AG04450 (cell line): Measurements from ENCODE around the gene TMEM255B. TPM values are rescaled to one million over a fixed set of nuclear protein-coding genes. Genes with fewer than 3 reads are reported as not detected.

ENCODE experiments used
- CTCF ChIA-PET: fragments of 300-600, 350-600 bp; formaldehyde crosslinking; extraction: SDS; loops from one replicate; lab custom pipeline; 2022; ENCODE audit warnings: antibody characterized with exemption, inconsistent platforms; lab: Charles Lee
- POLR2A ChIA-PET: fragments of 350-600 bp; formaldehyde crosslinking; extraction: SDS; loops from one replicate; lab custom pipeline; 2021; ENCODE audit warnings: antibody characterized with exemption, inconsistent platforms; lab: Yijun Ruan, JAX
- DNase-seq: peaks from one replicate; pipeline ENCODE4 v3.0.0-alpha.2; 2011; ENCODE audit warnings: low read depth, low spot score
- H3K27ac ChIP-seq: one replicate; pipeline ENCODE4 v1.5.1; 2012; ENCODE audit warnings: low read depth, low read length, control low read depth
- H3K27me3 ChIP-seq: one replicate; pipeline ENCODE4 v1.6.0; 2012; ENCODE audit warnings: low read length; ENCODE audit not compliant: control insufficient read depth, insufficient read depth
- H3K4me3 ChIP-seq: 2 replicates; pipeline ENCODE4 v1.5.1; 2011; ENCODE audit warnings: mild to moderate bottlenecking, low read depth, low read length, control low read depth
- H3K9me3 ChIP-seq: 2 replicates; pipeline ENCODE4 v1.5.1; 2012; ENCODE audit warnings: low read length; ENCODE audit not compliant: control insufficient read depth, insufficient read depth
- CTCF ChIP-seq: IDR thresholded peaks from 2 replicates; pipeline ENCODE4 v1.5.1; 2011; ENCODE audit warnings: low read depth, low read length, control low read depth, inconsistent platforms
- polyA plus RNA-seq: library from polyadenylated mRNA; depleted of rRNA; stranded (reverse); fragments of >200 nt; gene quantifications from 2 replicates; pipeline ENCODE4 v1.2.3, GENCODE V29; 2011

TMEM255B gene
- polyA plus RNA-seq, 1 experiment, result 4.1 TPM

GRCh38 chr13:113839536-113840204 is 80.6 kb downstream of the TMEM255B start:
- Histone ChIP-seq H3K27me3 (no peaks in the 10 kb centered on the region), H3K27ac (peak overlapping the region; percentile 65), H3K4me3 (peak overlapping the region; percentile 31), H3K9me3 (no peaks in the 10 kb centered on the region; the same call in 1 of the 2 replicates)
- TF ChIP-seq CTCF, result no peak
- no peak for DNase-seq
- CTCF ChIA-PET, result interaction anchor here (1.1 kb wide), 1 partner anchor 108 kb away, joined by 4 read pairs; no protein-coding TSS in a partner anchor
- POLR2A ChIA-PET, result interaction anchor here (1.8 to 2.1 kb wide), 2 partner anchors 18 to 89 kb away, joined by 4 to 9 read pairs; no protein-coding TSS in a partner anchor

GRCh38 chr13:113840541-113841352 is 81.7 kb downstream of the TMEM255B start:
- Histone ChIP-seq H3K4me3 (peak overlapping the region; percentile 22; the same call in 1 of the 2 replicates), H3K9me3 (no peaks in the 10 kb centered on the region; the same call in 1 of the 2 replicates), H3K27me3 (no peaks in the 10 kb centered on the region), H3K27ac (peak overlapping the region; percentile 65)
- ChIA-PET POLR2A (interaction anchor here (1.8 to 2.1 kb wide), 2 partner anchors 19 to 88 kb away, joined by 4 to 9 read pairs; no protein-coding TSS in a partner anchor), CTCF (interaction anchor here (1.1 kb wide), 1 partner anchor 107 kb away, joined by 4 read pairs; no protein-coding TSS in a partner anchor)
- TF ChIP-seq CTCF, result no peak
- no peak for DNase-seq

- no peak for DNase-seq
- TF ChIP-seq CTCF, result no peak
- H3K27me3 ChIP-seq, result no peaks in the 10 kb centered on the region
- no peak overlapping the region for H3K4me3 ChIP-seq
- no peaks in the 10 kb centered on the region; the same call in 1 of the 2 replicates for H3K9me3 ChIP-seq
- ChIA-PET CTCF (no interaction called here), POLR2A (no interaction called here)
- peak overlapping the region; percentile 65 for H3K27ac ChIP-seq
Observed at GRCh38 chr13:113841353-113841650, 82.3 kb downstream of the TMEM255B start.

- ChIA-PET POLR2A (no interaction called here), CTCF (no interaction called here)
- no peaks in the 10 kb centered on the region for H3K27me3 ChIP-seq
- no peak for TF ChIP-seq CTCF
- peaks cover 4% of the 10 kb centered on the region; the same call in 1 of the 2 replicates for H3K9me3 ChIP-seq
- H3K27ac ChIP-seq, result no peak overlapping the region
- H3K4me3 ChIP-seq, result no peak overlapping the region
- no peak for DNase-seq
Observed at GRCh38 chr13:113842336-113843062, 83.5 kb downstream of the TMEM255B start.
